Muscle of leg (tissue), 11 donors: Measurements from ENCODE around the gene TMX4. TPM values are rescaled to one million over a fixed set of nuclear protein-coding genes. Genes with fewer than 3 reads are reported as not detected.

Source experiments
- DNase-seq: peaks from one replicate; pipeline ENCODE4 v3.0.0; 2013
- H3K27ac ChIP-seq: one replicate; pipeline ENCODE4 v1.5.1; 2013; ENCODE audit warnings: mild to moderate bottlenecking, low read length, control low read depth
- H3K27me3 ChIP-seq: one replicate; pipeline ENCODE4 v1.6.1; 2013; ENCODE audit warnings: low read length; ENCODE audit not compliant: control insufficient read depth, insufficient read depth
- H3K36me3 ChIP-seq: one replicate; pipeline ENCODE4 v1.6.1; 2013; ENCODE audit warnings: low read length; ENCODE audit not compliant: control insufficient read depth, insufficient read depth
- H3K4me1 ChIP-seq: one replicate; pipeline ENCODE4 v1.6.1; 2013; ENCODE audit warnings: low read length; ENCODE audit not compliant: control insufficient read depth, insufficient read depth
- H3K4me3 ChIP-seq: one replicate; pipeline ENCODE4 v1.5.1; 2013; ENCODE audit warnings: low read length, control low read depth
- H3K9me3 ChIP-seq: replicated peaks from 2 replicates; pipeline ENCODE4 v1.6.1; 2013; ENCODE audit warnings: low read depth, low read length; ENCODE audit not compliant: control insufficient read depth
- WGBS: methylation state at CpG from one replicate; pipeline ENCODE4 v1.1.5; 2013; ENCODE audit warnings: missing lambda C conversion rate; ENCODE audit not compliant: insufficient coverage; 5-methylcytosine and 5-hydroxymethylcytosine counted together
- polyA plus RNA-seq, 8 donors: library from polyadenylated mRNA; unstranded; fragments of 120-200 nt; gene quantifications; one replicate each; pipeline versions ENCODE4 v1.2.1 to v1.2.3, GENCODE V29; 2013; ENCODE audit warnings: inconsistent platforms in 1 of 8, low replicate concordance in 1 of 8; ENCODE audit not compliant: insufficient read length in 8 of 8, insufficient read depth in 1 of 8
- total RNA-seq: library from RNA; stranded (reverse); fragments of 120-200 nt; gene quantifications from one replicate; pipeline ENCODE4 v1.2.4, GENCODE V29; 2013

The TMX4 gene
- total and polyA plus RNA-seq, 9 donors, result 13.5 to 27.9 (median 20.4) TPM

DNA sequence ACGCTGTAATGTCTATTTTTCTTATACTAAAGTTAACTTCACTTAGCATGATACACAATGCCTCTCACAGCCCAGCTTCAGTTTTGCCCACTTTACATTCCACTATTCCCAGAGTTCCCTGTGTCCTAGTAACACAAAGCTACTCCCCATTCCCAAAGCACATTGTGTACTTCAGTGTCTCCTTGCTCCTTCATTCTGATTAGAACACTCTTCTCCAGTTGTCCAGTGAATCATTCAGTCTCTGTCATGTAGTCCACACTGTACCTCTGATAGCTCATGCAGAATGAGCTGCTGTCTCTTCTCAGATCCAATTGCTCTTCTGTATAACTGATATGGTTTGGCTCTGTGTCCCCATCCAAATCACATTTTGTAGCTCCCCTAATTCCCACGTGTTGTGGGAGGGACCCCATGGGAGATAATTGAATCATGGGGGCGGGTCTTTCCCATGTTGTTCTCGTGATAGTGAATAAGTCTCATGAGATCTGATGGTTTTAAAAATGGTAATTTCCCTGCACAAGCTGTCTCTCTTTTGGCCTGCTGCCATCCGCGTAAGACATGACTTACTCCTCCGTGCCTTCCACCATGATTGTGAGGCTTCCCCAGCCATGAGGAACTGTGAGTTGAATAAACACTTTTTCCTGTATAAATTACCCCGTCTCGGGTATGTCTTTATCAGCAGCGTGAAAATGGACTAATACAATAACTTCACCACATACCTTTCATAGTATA is 2.1 kb upstream of the TMX4 start:
- Histone ChIP-seq H3K9me3 (no peaks in the 10 kb centered on the region), H3K4me3 (no peak overlapping the region), H3K27me3 (no peaks in the 10 kb centered on the region), H3K36me3 (no peaks in the 10 kb centered on the region), H3K4me1 (no peaks in the 10 kb centered on the region), H3K27ac (no peak overlapping the region)
- 100% methylated on average over 1 of the region's 10 CpGs for WGBS
- DNase-seq, result no peak

DNA sequence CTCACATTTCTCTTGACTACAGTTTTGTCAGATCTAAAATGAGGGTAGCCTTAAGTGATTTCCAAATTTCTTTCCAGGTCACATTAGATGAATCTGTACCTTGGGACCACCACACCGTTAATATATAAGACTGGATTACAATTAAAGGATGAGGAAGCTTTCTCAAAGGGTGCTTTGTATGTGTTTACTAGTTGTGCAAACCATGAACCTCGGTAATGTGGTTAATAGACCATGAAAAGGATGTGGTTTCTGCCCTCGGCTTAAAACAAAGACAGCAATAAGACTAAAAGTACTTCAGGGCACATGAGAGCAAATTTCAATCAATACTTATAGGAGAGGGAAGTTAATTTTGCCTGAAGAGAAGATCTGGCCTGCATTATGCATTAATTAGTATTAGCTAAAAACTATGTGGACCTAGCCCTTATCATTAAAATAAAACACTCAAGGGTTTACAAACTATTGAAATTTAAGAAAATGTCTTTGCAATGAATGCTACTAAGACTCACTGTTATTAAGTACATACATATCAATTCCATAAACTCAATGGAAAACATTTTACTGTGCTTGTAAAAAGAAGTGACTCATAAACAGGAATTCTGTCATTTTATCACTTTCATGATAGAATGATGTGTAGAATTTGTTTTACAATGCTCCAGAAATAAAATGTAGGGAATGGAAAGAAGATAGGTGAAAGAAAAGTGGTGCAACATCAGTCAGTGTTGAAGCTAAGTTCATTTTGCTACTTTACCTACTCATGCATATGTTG is 936 bp upstream of the TMX4 start:
- Histone ChIP-seq H3K27me3 (no peaks in the 10 kb centered on the region), H3K4me3 (no peak overlapping the region), H3K9me3 (no peaks in the 10 kb centered on the region), H3K4me1 (no peaks in the 10 kb centered on the region), H3K36me3 (no peaks in the 10 kb centered on the region), H3K27ac (peak overlapping the region; percentile 91)
- WGBS, result no CpG with 5 or more reads among the region's 3 CpGs
- no peak for DNase-seq

- DNase-seq, result no peak
- no CpG with 5 or more reads among the region's 3 CpGs for WGBS
- Histone ChIP-seq H3K4me1 (no peaks in the 10 kb centered on the region), H3K9me3 (no peaks in the 10 kb centered on the region), H3K36me3 (no peaks in the 10 kb centered on the region), H3K27me3 (no peaks in the 10 kb centered on the region), H3K27ac (peak overlapping the region; percentile 91), H3K4me3 (peak overlapping the region; percentile 77)
These were observed 362 bp upstream of the TMX4 start for GRCh38 chr20:8019998-8020247.

DNA sequence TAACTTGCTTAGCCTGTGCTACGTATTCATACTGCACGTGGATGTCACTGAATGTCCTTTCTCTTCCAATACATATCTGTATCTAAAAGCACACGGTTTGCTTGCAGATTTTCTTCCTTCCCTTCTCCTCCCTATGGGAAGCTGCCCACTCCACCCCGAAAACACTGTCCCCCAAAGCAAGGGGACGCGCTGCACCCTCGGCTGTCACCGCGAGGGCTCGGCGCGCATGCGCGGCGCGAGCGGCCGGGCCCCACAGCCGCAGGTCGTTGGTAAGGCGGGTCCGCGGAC is 659 bp downstream of the TMX4 start:
- DNase-seq, result no peak
- H3K36me3 ChIP-seq, result no peaks in the 10 kb centered on the region
- H3K27ac ChIP-seq, result peak overlapping the region; percentile 91
- under 1% methylated on average over 23 of the region's 23 CpGs for WGBS
- no peaks in the 10 kb centered on the region for H3K27me3 ChIP-seq
- H3K4me1 ChIP-seq, result no peaks in the 10 kb centered on the region
- peak overlapping the region; percentile 77 for H3K4me3 ChIP-seq
- H3K9me3 ChIP-seq, result no peaks in the 10 kb centered on the region

DNA sequence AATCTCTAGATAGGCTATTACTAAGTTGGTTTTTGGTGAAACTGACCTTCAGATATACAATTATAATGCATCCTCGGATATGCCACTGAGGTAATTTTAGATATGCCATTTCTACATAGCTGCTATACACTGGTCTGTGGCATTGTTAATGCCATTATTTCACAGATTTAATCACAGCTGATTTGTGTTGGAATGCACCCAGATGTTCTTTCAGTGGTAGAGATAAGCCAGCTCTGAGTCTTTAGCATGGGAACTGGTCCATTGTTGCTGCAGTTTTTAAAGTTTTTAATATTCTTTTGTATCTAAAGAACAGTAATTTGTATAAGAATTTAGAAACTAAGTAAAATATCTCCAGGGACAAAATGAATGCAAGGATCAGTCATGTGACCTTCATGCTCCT is 6.8 kb downstream of the TMX4 start:
- no CpG with 5 or more reads among the region's 1 CpG for WGBS
- no peaks in the 10 kb centered on the region for H3K9me3 ChIP-seq
- no peaks in the 10 kb centered on the region for H3K4me1 ChIP-seq
- no peaks in the 10 kb centered on the region for H3K27me3 ChIP-seq
- H3K36me3 ChIP-seq, result no peaks in the 10 kb centered on the region
- no peak overlapping the region for H3K27ac ChIP-seq
- H3K4me3 ChIP-seq, result no peak overlapping the region
- DNase-seq, result no peak

DNA sequence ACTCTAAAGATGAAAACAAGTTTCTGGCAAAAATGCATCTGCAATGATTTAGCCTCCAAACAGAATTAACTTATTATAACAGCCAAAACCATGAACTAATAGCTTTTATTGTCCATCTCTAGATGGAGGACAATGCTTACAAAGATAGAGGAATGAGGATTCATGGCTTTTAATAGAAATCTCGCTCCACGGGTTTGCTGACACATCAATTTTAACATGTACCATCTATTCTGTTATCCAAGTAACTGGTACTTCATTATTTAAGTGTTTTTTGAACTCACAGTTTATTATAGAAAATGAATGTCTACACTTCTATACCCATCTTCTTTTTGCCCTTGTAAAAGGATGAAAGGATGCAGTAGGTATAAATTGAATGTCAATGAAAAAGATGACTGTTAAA is 10.8 kb downstream of the TMX4 start:
- Histone ChIP-seq H3K9me3 (no peaks in the 10 kb centered on the region), H3K4me1 (no peaks in the 10 kb centered on the region), H3K27ac (no peak overlapping the region), H3K36me3 (no peaks in the 10 kb centered on the region), H3K27me3 (no peaks in the 10 kb centered on the region), H3K4me3 (no peak overlapping the region)
- DNase-seq, result no peak
- no CpG with 5 or more reads among the region's 2 CpGs for WGBS

DNA sequence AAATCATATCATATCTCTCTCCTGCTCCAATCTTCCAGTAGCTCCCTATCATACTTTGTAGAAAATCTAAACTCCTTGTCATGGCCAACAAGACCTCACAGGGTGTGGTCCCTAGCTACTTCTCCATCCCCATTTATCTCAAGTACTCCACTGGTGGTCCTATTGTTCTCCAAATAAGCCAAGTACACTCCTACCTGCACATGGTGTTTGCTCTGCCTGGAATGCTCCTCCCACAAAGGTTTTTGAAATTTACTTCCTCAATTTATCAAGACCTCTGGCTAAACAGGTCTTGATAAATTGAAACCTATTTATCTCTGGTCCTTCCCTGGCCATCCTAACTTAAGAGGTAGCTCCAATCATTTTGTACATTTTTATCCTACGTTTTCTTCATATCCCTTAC is 12.1 kb downstream of the TMX4 start:
- WGBS, result 100% methylated on average over 1 of the region's 1 CpG
- Histone ChIP-seq H3K27me3 (no peaks in the 10 kb centered on the region), H3K27ac (no peak overlapping the region), H3K9me3 (no peaks in the 10 kb centered on the region), H3K4me1 (no peaks in the 10 kb centered on the region), H3K36me3 (no peaks in the 10 kb centered on the region), H3K4me3 (no peak overlapping the region)
- no peak for DNase-seq

- Histone ChIP-seq H3K27ac (no peak overlapping the region), H3K9me3 (no peaks in the 10 kb centered on the region), H3K36me3 (no peaks in the 10 kb centered on the region), H3K4me3 (no peak overlapping the region), H3K27me3 (no peaks in the 10 kb centered on the region), H3K4me1 (no peaks in the 10 kb centered on the region)
- 96% methylated on average over 7 of the region's 19 CpGs for WGBS
- DNase-seq, result no peak
These were observed 13.8 kb downstream of the TMX4 start for GRCh38 chr20:8005575-8006366.

GRCh38 chr20:8005033-8005432 is 14.5 kb downstream of the TMX4 start:
- H3K9me3 ChIP-seq, result no peaks in the 10 kb centered on the region
- WGBS, result no CpG with 5 or more reads among the region's 2 CpGs

GRCh38 chr20:8002056-8002455 is 17.5 kb downstream of the TMX4 start:
- no CpG with 5 or more reads among the region's 1 CpG for WGBS
- DNase-seq, result no peak
- H3K4me3 ChIP-seq, result no peak overlapping the region

More at GRCh38 chr20:8005033-8005432, 14.5 kb downstream of the TMX4 start:
- no peaks in the 10 kb centered on the region for H3K36me3 ChIP-seq
- H3K4me3 ChIP-seq, result no peak overlapping the region
- no peak for DNase-seq
- no peaks in the 10 kb centered on the region for H3K27me3 ChIP-seq
- H3K27ac ChIP-seq, result no peak overlapping the region
- no peaks in the 10 kb centered on the region for H3K4me1 ChIP-seq

More at GRCh38 chr20:8002056-8002455, 17.5 kb downstream of the TMX4 start:
- H3K27me3 ChIP-seq, result no peaks in the 10 kb centered on the region
- H3K36me3 ChIP-seq, result peaks cover 13% of the 10 kb centered on the region
- no peaks in the 10 kb centered on the region for H3K4me1 ChIP-seq
- H3K9me3 ChIP-seq, result no peaks in the 10 kb centered on the region
- H3K27ac ChIP-seq, result no peak overlapping the region
